GM18499 (cell line): ENCODE results near the gene OTX1.

Experiments
- ATAC-seq: cut with Tn5 transposase; IDR thresholded peaks from one replicate; pipeline ENCODE4 v1.9.1; 2021; ENCODE audit warnings: moderate number of reproducible peaks; ENCODE audit not compliant: insufficient read depth, unreplicated experiment

The OTX1 gene

GRCh38 chr2:63104482-63104881 is 53.9 kb downstream of the OTX1 start:
- no peak for ATAC-seq
